HCT116 (cell line): ENCODE data around the gene FITM1. TPM values are rescaled to one million over a fixed set of nuclear protein-coding genes. Genes with fewer than 3 reads are reported as not detected.

Experiments used
- ATAC-seq: fragments of 200-7000 bp; cut with Tn5 transposase; 2 replicates; pipeline ENCODE4 v1.9.1; 2020; ENCODE audit warnings: mild to moderate bottlenecking, moderate library complexity
- BruUV-seq: library from RNA; stranded (reverse); fragments of 400-500 nt; replicated peaks from 2 replicates; lab custom pipeline; 2021; lab: Mats Ljungman, UMichigan
- CTCF ChIA-PET: fragments of 300-600 bp; sonication (Branson Sonifier 250); formaldehyde crosslinking; loops from one replicate; lab custom pipeline; 2021; ENCODE audit warnings: antibody characterized with exemption; lab: Charles Lee
- POLR2A ChIA-PET: fragments of 300-600, 350-600 bp; sonication (Branson Sonifier 250); formaldehyde crosslinking; loops from one replicate; lab custom pipeline; 2021; ENCODE audit warnings: antibody characterized with exemption; lab: Charles Lee
- RAD21 ChIA-PET, 2 experiments: fragments of 300-600 bp; sonication (Branson Sonifier 250); formaldehyde crosslinking; loops; one replicate each; lab custom pipeline; 2023; ENCODE audit warnings: low total read pairs in 2 of 2; ENCODE audit not compliant: uncharacterized antibody in 2 of 2, unreplicated experiment in 2 of 2, low non-redundant PET in 1 of 2; lab: Charles Lee
- DNase-seq: peaks from one replicate; pipeline ENCODE4 v3.0.0-alpha.2; 2010; ENCODE audit warnings: low read depth, low spot score
- H2AFZ ChIP-seq: fragments of 200-600 bp; shearing (Covaris generic), sonication (generic); 2 replicates; pipeline ENCODE4 v1.6.1; 2017; ENCODE audit warnings: low read depth, mixed run types, mixed read lengths, antibody characterized with exemption, low read length; ENCODE audit not compliant: poor library complexity, severe bottlenecking
- H3K27ac ChIP-seq: 2 replicates; pipeline ENCODE4 v1.5.1; 2012; ENCODE audit warnings: low read depth, low read length
- H3K27me3 ChIP-seq: fragments of 200-600 bp; sonication (generic); 2 replicates; pipeline ENCODE4 v1.6.1; 2016; ENCODE audit warnings: mixed run types, low read length, mixed read lengths; ENCODE audit not compliant: insufficient read depth
- H3K36me3 ChIP-seq, 2 experiments: fragments of 200-500 bp in 1 of 2; fragments of 200-600 bp in 1 of 2; sonication (Bioruptor generic) in 1 of 2; sonication (generic) in 1 of 2; 2 replicates each; pipeline versions ENCODE4 v1.5.1 to v1.6.1; 2014 to 2016; ENCODE audit warnings: low read length in 2 of 2, inconsistent platforms in 1 of 2, mixed read lengths in 1 of 2, mixed run types in 1 of 2; ENCODE audit not compliant: insufficient read depth in 2 of 2, control insufficient read depth in 1 of 2
- H3K4me1 ChIP-seq, 2 experiments: fragments of 200-600 bp in 1 of 2; sonication (generic) in 1 of 2; 2 replicates each; pipeline versions ENCODE4 v1.5.1 to v1.6.1; 2012 to 2017; ENCODE audit warnings: low read length in 2 of 2, inconsistent platforms in 1 of 2, mild to moderate bottlenecking in 1 of 2, mixed read lengths in 1 of 2, mixed run types in 1 of 2, moderate library complexity in 1 of 2; ENCODE audit not compliant: insufficient read depth in 2 of 2, control insufficient read depth in 1 of 2
- H3K4me2 ChIP-seq: fragments of 200-600 bp; sonication (generic); 2 replicates; pipeline ENCODE4 v1.6.1; 2017; ENCODE audit warnings: mixed run types, low read length, mixed read lengths
- H3K4me3 ChIP-seq, 2 experiments: fragments of 200-600 bp in 1 of 2; sonication (generic) in 1 of 2; replicated peaks in 1 of 2; 2 replicates each; pipeline ENCODE4 v1.5.1; 2011 to 2016; ENCODE audit warnings: low read length in 2 of 2, control low read depth in 1 of 2, low read depth in 1 of 2, mild to moderate bottlenecking in 1 of 2, mixed read lengths in 1 of 2, mixed run types in 1 of 2
- H3K79me2 ChIP-seq: fragments of 200-600 bp; sonication (generic); 2 replicates; pipeline ENCODE4 v1.6.1; 2017; ENCODE audit warnings: mild to moderate bottlenecking, mixed run types, low read length, moderate library complexity, mixed read lengths; ENCODE audit not compliant: insufficient read depth
- H3K9ac ChIP-seq: fragments of 200-600 bp; sonication (generic); 2 replicates; pipeline ENCODE4 v1.6.1; 2016; ENCODE audit warnings: low read length, mixed read lengths
- H3K9me2 ChIP-seq: fragments of 200-600 bp; sonication (generic), shearing (Covaris generic); 2 replicates; pipeline ENCODE4 v1.6.1; 2017; ENCODE audit warnings: mixed run types, mild to moderate bottlenecking, moderate library complexity; ENCODE audit not compliant: insufficient read depth
- H3K9me3 ChIP-seq, 2 experiments: fragments of 200-500 bp in 1 of 2; fragments of 200-600 bp in 1 of 2; sonication (Bioruptor generic) in 1 of 2; sonication (generic) in 1 of 2; 2 replicates each; pipeline ENCODE4 v1.6.1; 2014 to 2017; ENCODE audit warnings: low read length in 2 of 2, mixed read lengths in 2 of 2, inconsistent platforms in 1 of 2, low read depth in 1 of 2, mild to moderate bottlenecking in 1 of 2, mixed run types in 1 of 2, moderate library complexity in 1 of 2; ENCODE audit not compliant: control insufficient read depth in 1 of 2, insufficient read depth in 1 of 2
- H4K20me1 ChIP-seq: fragments of 200-600 bp; sonication (generic), shearing (Covaris generic); 2 replicates; pipeline ENCODE4 v1.6.1; 2017; ENCODE audit warnings: mixed run types, mild to moderate bottlenecking, moderate library complexity; ENCODE audit not compliant: insufficient read depth
- CTCF ChIP-seq, 3 experiments: fragments of 200-600 bp in 1 of 3; sonication (generic) in 1 of 3; IDR thresholded peaks in 2 of 3; conservative IDR thresholded peaks in 1 of 3; 2 replicates each; pipeline ENCODE4 v1.5.1; 2012 to 2017; ENCODE audit warnings: low read depth in 2 of 3, low read length in 2 of 3, antibody characterized with exemption in 1 of 3, borderline replicate concordance in 1 of 3, control low read depth in 1 of 3, mild to moderate bottlenecking in 1 of 3, mixed read lengths in 1 of 3, mixed run types in 1 of 3, moderate library complexity in 1 of 3; ENCODE audit not compliant: insufficient read depth in 1 of 3
- ELF1 ChIP-seq: IDR thresholded peaks from 2 replicates; pipeline ENCODE4 v1.6.1; 2012; ENCODE audit warnings: low read depth, borderline replicate concordance
- EZH2phosphoT487 ChIP-seq: fragments of 200-600 bp; IDR thresholded peaks from 2 replicates; pipeline ENCODE4 v1.6.1; 2018; ENCODE audit warnings: antibody characterized with exemption, borderline replicate concordance
- TCF7L2 ChIP-seq: IDR thresholded peaks from 2 replicates; pipeline ENCODE4 v1.7.0; 2011; ENCODE audit warnings: borderline replicate concordance, inconsistent platforms; ENCODE audit not compliant: insufficient read depth, insufficient read length; ENCODE audit errors: extremely low read depth
- ZBTB33 ChIP-seq: IDR thresholded peaks from 2 replicates; pipeline ENCODE4 v1.6.1; 2011; ENCODE audit warnings: mild to moderate bottlenecking, low read length, moderate library complexity; ENCODE audit not compliant: insufficient replicate concordance; ENCODE audit errors: extremely low read depth
- intact Hi-C: fragments of 100-400 bp; cut with micrococcal nuclease; formaldehyde crosslinking; loops from 2 replicates; pipeline ENCODE4 v1.10.0; 2022
- total RNA-seq: library from RNA; stranded (reverse); gene quantifications from one replicate; pipeline ENCODE4 v1.2.1, GENCODE V29; 2021; ENCODE audit not compliant: unreplicated experiment

Gene FITM1
- total RNA-seq, 1 experiment from 2014 or later = 0.81 TPM

- no peak overlapping the region for H3K9ac ChIP-seq
- no peaks in the 10 kb centered on the region for H3K27me3 ChIP-seq
- peaks cover 29 to 46% of the 10 kb centered on the region in 2 experiments for H3K36me3 ChIP-seq
- no peaks in the 10 kb centered on the region for H4K20me1 ChIP-seq
- H3K4me1 ChIP-seq = peaks cover 10 to 18% of the 10 kb centered on the region in 2 experiments
- ChIA-PET POLR2A (interaction anchor here (1.2 kb wide), 1 partner anchor 10 kb away, joined by 4 read pairs; no protein-coding TSS in a partner anchor), RAD21 (no interaction called here), CTCF (no interaction called here)
- ATAC-seq (no peak), DNase-seq (no peak)
- peaks cover 2% of the 10 kb centered on the region; the same call in 1 of the 2 replicates for H3K79me2 ChIP-seq
- no peaks in the 10 kb centered on the region for H3K9me2 ChIP-seq
- H3K27ac ChIP-seq = no peak overlapping the region
- intact Hi-C loops = no loop called here
- no TSS peak for BruUV-seq
- H2AFZ ChIP-seq = no peak overlapping the region
- H3K4me3 ChIP-seq = no peak overlapping the region
- no peak overlapping the region for H3K4me2 ChIP-seq
- H3K9me3 ChIP-seq = no peaks in the 10 kb centered on the region
- TF ChIP-seq CTCF (IDR thresholded peaks at IDR 0.05 in 2 of 3, conservative IDR thresholded peaks at IDR 0.05 in 1 of 3; ENCODE audit: borderline replicate concordance in 1 of 3, insufficient read depth in 1 of 3, low read depth in 2 of 3, low read length in 2 of 3) (no peak), TCF7L2 (no peak), ELF1 (no peak), EZH2phosphoT487 (no peak), ZBTB33 (no peak)
Observed at GRCh38 chr14:24156840-24157239, 26.4 kb downstream of the FITM1 start.
